GM12878 (cell line): ENCODE data around the gene ATAD3A. TPM values are rescaled to one million over a fixed set of nuclear protein-coding genes. Genes with fewer than 3 reads are reported as not detected.
"Not testable (repeated sequence)": the region's sequence is repeated elsewhere in the genome, so short reads cannot be mapped to it uniquely, and the experiment has no call there.

Experiments used
- ATAC-seq: fragments of 200-7000 bp; cut with Tn5 transposase; 3 replicates; pipeline ENCODE4 v1.9.1; 2020; ENCODE audit warnings: mild to moderate bottlenecking, moderate library complexity
- BruUV-seq: library from RNA; stranded (reverse); fragments of 400-500 nt; replicated peaks from 2 replicates; lab custom pipeline; 2021; lab: Mats Ljungman, UMichigan
- CTCF ChIA-PET: fragments of 300-600 bp; sonication (Branson Sonifier 250); formaldehyde crosslinking; extraction: SDS; loops from one replicate; lab custom pipeline; 2021; ENCODE audit warnings: inconsistent platforms; lab: Yijun Ruan, JAX
- POLR2A ChIA-PET: fragments of 350-600 bp; formaldehyde crosslinking; extraction: SDS; loops from one replicate; lab custom pipeline; 2021; ENCODE audit warnings: inconsistent platforms; lab: Charles Lee
- RAD21 ChIA-PET: fragments of 300-600 bp; sonication (Branson Sonifier 250); formaldehyde crosslinking; loops from one replicate; lab custom pipeline; 2023; ENCODE audit warnings: antibody characterized with exemption; ENCODE audit not compliant: unreplicated experiment; lab: Charles Lee
- SMC1A ChIA-PET: fragments of 300-600 bp; sonication (Branson Sonifier 250); formaldehyde crosslinking; loops from one replicate; lab custom pipeline; 2023; ENCODE audit not compliant: unreplicated experiment, uncharacterized antibody; lab: Charles Lee
- DNase-seq: peaks from one replicate; pipeline ENCODE4 v3.0.0-alpha.2; 2011; ENCODE audit warnings: low read depth, low spot score
- FAIRE-seq: peaks from 3 replicates; lab custom pipeline; 2011; peaks lifted over from hg19 to GRCh38; lab: Jason Lieb, UNC
- H2AFZ ChIP-seq: 2 replicates; pipeline ENCODE4 v1.6.0; 2011; ENCODE audit warnings: low read depth, low read length, control low read depth; ENCODE audit not compliant: control insufficient read depth
- H3K27ac ChIP-seq: 2 replicates; pipeline ENCODE4 v1.5.1; 2011; ENCODE audit warnings: control low read depth; ENCODE audit not compliant: control insufficient read depth, insufficient read depth
- H3K27me3 ChIP-seq, 2 experiments: replicated peaks in 1 of 2; 2 replicates each; pipeline versions ENCODE4 v1.6.0 to v1.6.1; 2011; ENCODE audit warnings: low read length in 1 of 2; ENCODE audit not compliant: control insufficient read depth in 2 of 2, insufficient read depth in 2 of 2
- H3K36me3 ChIP-seq, 2 experiments: 2 replicates each; pipeline ENCODE4 v1.5.1; 2011; ENCODE audit warnings: low read length in 1 of 2; ENCODE audit not compliant: control insufficient read depth in 2 of 2, insufficient read depth in 2 of 2
- H3K4me1 ChIP-seq: 2 replicates; pipeline ENCODE4 v1.6.1; 2011; ENCODE audit warnings: mild to moderate bottlenecking, low read length, moderate library complexity, mixed read lengths; ENCODE audit not compliant: control insufficient read depth, insufficient read depth
- H3K4me2 ChIP-seq: 2 replicates; pipeline ENCODE4 v1.6.0; 2011; ENCODE audit warnings: control low read depth; ENCODE audit not compliant: control insufficient read depth, insufficient read depth
- H3K4me3 ChIP-seq: fragments of 200-600 bp; sonication (generic); 2 replicates; pipeline ENCODE4 v1.5.1; 2016
- H3K79me2 ChIP-seq: 2 replicates; pipeline ENCODE4 v1.6.0; 2011; ENCODE audit warnings: low read length; ENCODE audit not compliant: control insufficient read depth, insufficient read depth
- H3K9ac ChIP-seq: 2 replicates; pipeline ENCODE4 v1.8.0; 2011; ENCODE audit warnings: low read length, control low read depth, mixed read lengths; ENCODE audit not compliant: control insufficient read depth, insufficient read depth
- H3K9me3 ChIP-seq: replicated peaks from 3 replicates; pipeline ENCODE4 v1.5.1; 2011; ENCODE audit warnings: mild to moderate bottlenecking, low read length; ENCODE audit not compliant: control insufficient read depth, insufficient read depth
- H4K20me1 ChIP-seq: 2 replicates; pipeline ENCODE4 v1.6.0; 2011; ENCODE audit not compliant: control insufficient read depth, insufficient read depth
- CREM ChIP-seq: IDR thresholded peaks from 2 replicates; pipeline ENCODE4 v1.6.1; 2014; ENCODE audit warnings: antibody characterized with exemption, low read depth
- FOXK2 ChIP-seq: fragments of 450-650 bp; IDR thresholded peaks from 2 replicates; pipeline ENCODE4 v1.6.1; 2017; ENCODE audit warnings: mild to moderate bottlenecking, moderate library complexity
- IKZF2 ChIP-seq, 2 experiments: fragments of 450-650 bp; IDR thresholded peaks; 2 replicates each; pipeline ENCODE4 v1.6.1; 2017; ENCODE audit warnings: mild to moderate bottlenecking in 2 of 2, moderate library complexity in 2 of 2
- MAX ChIP-seq: IDR thresholded peaks from 2 replicates; pipeline ENCODE4 v1.6.1; 2012; ENCODE audit warnings: low read depth, low read length, improper control_type of control experiment
- MYB ChIP-seq: fragments of 150-350 bp; IDR thresholded peaks from 2 replicates; pipeline ENCODE4 v1.6.1; 2014; ENCODE audit warnings: mild to moderate bottlenecking, low read depth, low read length, borderline replicate concordance
- WGBS: methylation state at CpG from one replicate; pipeline ENCODE4 v1.1.6; 2016; ENCODE audit warnings: low lambda C conversion rate; ENCODE audit not compliant: insufficient replicate concordance, insufficient coverage; ENCODE audit errors: missing lambda C conversion rate; 5-methylcytosine and 5-hydroxymethylcytosine counted together
- in situ Hi-C: fragments of 300-500 bp; cut with MboI; formaldehyde crosslinking; loops from 9 replicates; pipeline ENCODE4 v1.14.3; 2018; ENCODE audit warnings: mixed read lengths
- intact Hi-C: fragments of 100-400 bp; cut with micrococcal nuclease; formaldehyde crosslinking; loops from one replicate; pipeline ENCODE4 v1.14.2; 2022; ENCODE audit not compliant: unreplicated experiment
- polyA plus RNA-seq, 11 experiments: library from polyadenylated mRNA; depleted of rRNA in 4 of 11; unstranded in 6 of 11; stranded (reverse) in 5 of 11; fragments of >200 nt; fragmentation: Nextera tagmentation in 4 of 11; fragmentation: Illumina TruSeq in 1 of 11; extraction: Ambion mirVana in 4 of 11; extraction: Trizol in 1 of 11; gene quantifications; 1 replicate in 1 of 11; 2 replicates in 10 of 11; pipeline versions ENCODE4 v1.2.1 to v1.2.3, GENCODE V29; 2011 to 2016; ENCODE audit warnings: inconsistent platforms in 2 of 11, missing spikeins in 2 of 11, low read depth in 1 of 11
- total RNA-seq, 4 experiments: library from RNA; depleted of rRNA in 3 of 4; stranded (reverse); fragments of >200 nt in 3 of 4; fragmentation: Illumina TruSeq in 1 of 4; extraction: Trizol in 1 of 4; gene quantifications; 2 replicates each; pipeline versions ENCODE4 v1.2.1 to v1.2.3, GENCODE V29; 2013 to 2021
- TF ChIP-seq, protein P1 (sequence below): fragments of 450-650 bp; IDR thresholded peaks from 2 replicates; pipeline ENCODE4 v1.6.1; 2017; ENCODE audit warnings: mild to moderate bottlenecking
- TF ChIP-seq, protein P2 (sequence below): fragments of 450-650 bp; conservative IDR thresholded peaks from 2 replicates; pipeline ENCODE4 v1.6.1; 2017; ENCODE audit warnings: mild to moderate bottlenecking, moderate library complexity

Gene ATAD3A
- total and polyA plus RNA-seq, 10 of the 15 experiments (the other 5 are each of a cell fraction or from before 2014, with no cell fraction given), result 0.05 to 93.5 (median 38.9) TPM

DNA sequence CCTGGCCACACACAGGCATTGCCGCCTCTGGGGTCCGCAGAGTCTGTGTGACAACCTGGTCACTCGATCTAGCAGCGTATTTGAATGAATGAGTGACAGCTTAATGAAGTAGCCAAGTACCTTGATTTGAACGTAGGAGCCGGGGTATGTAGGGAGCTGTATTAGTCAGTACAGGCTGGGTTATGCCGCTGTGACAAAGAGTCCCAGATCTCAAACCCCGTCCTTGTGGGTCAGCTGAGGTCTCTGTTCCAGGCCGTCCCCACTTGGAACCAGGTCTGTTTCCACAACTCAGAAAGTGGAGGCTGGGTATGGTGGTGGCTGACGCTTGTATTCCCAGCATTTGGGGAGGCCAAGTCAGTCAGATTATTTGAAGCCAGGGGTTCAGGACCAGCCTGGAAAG is 20.4 kb upstream of the ATAD3A start:
- CTCF ChIA-PET, result interaction anchor here (0.7 kb wide), 1 partner anchor 489 kb away, joined by 3 read pairs; no protein-coding TSS in a partner anchor

GRCh38 chr1:1494311-1494710 is 17.7 kb upstream of the ATAD3A start:
- FAIRE-seq, H3K4me1 ChIP-seq, POLR2A ChIA-PET, H3K27me3 ChIP-seq, H3K27ac ChIP-seq, H3K79me2 ChIP-seq, H3K9ac ChIP-seq, ATAC-seq, BruUV-seq, RAD21 ChIA-PET, H3K4me2 ChIP-seq, in situ Hi-C loops, CTCF ChIA-PET, intact Hi-C loops, DNase-seq, SMC1A ChIA-PET, H3K4me3 ChIP-seq, H4K20me1 ChIP-seq, H2AFZ ChIP-seq, H3K9me3 ChIP-seq: not testable (repeated sequence)
- peaks cover 6 to 15% of the 10 kb centered on the region in 2 experiments; a peak in 3 of 4 replicates for H3K36me3 ChIP-seq
- 99% methylated on average over 22 of the region's 22 CpGs for WGBS

More for the DNA sequence above, 20.4 kb upstream of the ATAD3A start:
- Histone ChIP-seq H3K4me1 (no peaks in the 10 kb centered on the region), H3K27me3 (no peaks in the 10 kb centered on the region), H3K9ac (no peak overlapping the region), H3K79me2 (no peaks in the 10 kb centered on the region), H4K20me1 (no peaks in the 10 kb centered on the region), H3K4me2 (no peak overlapping the region), H3K9me3 (peaks cover 6% of the 10 kb centered on the region; the same call in 2 of the 3 replicates), H2AFZ (no peak overlapping the region), H3K27ac (no peak overlapping the region), H3K4me3 (no peak overlapping the region), H3K36me3 (peaks cover 6 to 18% of the 10 kb centered on the region in 2 experiments; a peak in 3 of 4 replicates)
- FAIRE-seq (no peak), DNase-seq (no peak), ATAC-seq (no peak)
- SMC1A ChIA-PET, result no interaction called here
- 100% methylated on average over 10 of the region's 10 CpGs for WGBS
- BruUV-seq, result no TSS peak
- POLR2A ChIA-PET, result no interaction called here
- TF ChIP-seq, protein P1, sequence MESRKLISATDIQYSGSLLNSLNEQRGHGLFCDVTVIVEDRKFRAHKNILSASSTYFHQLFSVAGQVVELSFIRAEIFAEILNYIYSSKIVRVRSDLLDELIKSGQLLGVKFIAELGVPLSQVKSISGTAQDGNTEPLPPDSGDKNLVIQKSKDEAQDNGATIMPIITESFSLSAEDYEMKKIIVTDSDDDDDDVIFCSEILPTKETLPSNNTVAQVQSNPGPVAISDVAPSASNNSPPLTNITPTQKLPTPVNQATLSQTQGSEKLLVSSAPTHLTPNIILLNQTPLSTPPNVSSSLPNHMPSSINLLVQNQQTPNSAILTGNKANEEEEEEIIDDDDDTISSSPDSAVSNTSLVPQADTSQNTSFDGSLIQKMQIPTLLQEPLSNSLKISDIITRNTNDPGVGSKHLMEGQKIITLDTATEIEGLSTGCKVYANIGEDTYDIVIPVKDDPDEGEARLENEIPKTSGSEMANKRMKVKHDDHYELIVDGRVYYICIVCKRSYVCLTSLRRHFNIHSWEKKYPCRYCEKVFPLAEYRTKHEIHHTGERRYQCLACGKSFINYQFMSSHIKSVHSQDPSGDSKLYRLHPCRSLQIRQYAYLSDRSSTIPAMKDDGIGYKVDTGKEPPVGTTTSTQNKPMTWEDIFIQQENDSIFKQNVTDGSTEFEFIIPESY, result no peak
- TF ChIP-seq, protein P2, sequence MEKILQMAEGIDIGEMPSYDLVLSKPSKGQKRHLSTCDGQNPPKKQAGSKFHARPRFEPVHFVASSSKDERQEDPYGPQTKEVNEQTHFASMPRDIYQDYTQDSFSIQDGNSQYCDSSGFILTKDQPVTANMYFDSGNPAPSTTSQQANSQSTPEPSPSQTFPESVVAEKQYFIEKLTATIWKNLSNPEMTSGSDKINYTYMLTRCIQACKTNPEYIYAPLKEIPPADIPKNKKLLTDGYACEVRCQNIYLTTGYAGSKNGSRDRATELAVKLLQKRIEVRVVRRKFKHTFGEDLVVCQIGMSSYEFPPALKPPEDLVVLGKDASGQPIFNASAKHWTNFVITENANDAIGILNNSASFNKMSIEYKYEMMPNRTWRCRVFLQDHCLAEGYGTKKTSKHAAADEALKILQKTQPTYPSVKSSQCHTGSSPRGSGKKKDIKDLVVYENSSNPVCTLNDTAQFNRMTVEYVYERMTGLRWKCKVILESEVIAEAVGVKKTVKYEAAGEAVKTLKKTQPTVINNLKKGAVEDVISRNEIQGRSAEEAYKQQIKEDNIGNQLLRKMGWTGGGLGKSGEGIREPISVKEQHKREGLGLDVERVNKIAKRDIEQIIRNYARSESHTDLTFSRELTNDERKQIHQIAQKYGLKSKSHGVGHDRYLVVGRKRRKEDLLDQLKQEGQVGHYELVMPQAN, result no peak
- TF ChIP-seq IKZF2 (IDR thresholded peaks at IDR 0.05), result no peak
- no peak for TF ChIP-seq CREM
- TF ChIP-seq FOXK2, result no peak
- no peak for TF ChIP-seq MYB
- TF ChIP-seq MAX, result no peak
- intact Hi-C loops, result no loop called here
- RAD21 ChIA-PET, result no interaction called here
- in situ Hi-C loops, result no loop called here
